ENCODE results near the gene DIPK1B. TPM values are rescaled to one million over a fixed set of nuclear protein-coding genes. Genes with fewer than 3 reads are reported as not detected.

The DIPK1B gene
- total and polyA plus RNA-seq, 2 donors (not counting 3 experiments of a cell fraction or from before 2014, with no cell fraction given), result 253 to 441 TPM

GRCh38 chr9:136687721-136688223 is 24.6 kb upstream of the DIPK1B start:
- no TSS peak for BruUV-seq (replicated peaks)
- Histone ChIP-seq H3K4me2 (ENCODE audit: insufficient read depth, low read length) (no peak overlapping the region), H3K9me1 (replicated peaks; ENCODE audit: control insufficient read depth, extremely low read depth, insufficient read depth, low read length) (no peaks in the 10 kb centered on the region), H3K27ac (ENCODE audit: insufficient read depth, low read depth, low read length) (no peak overlapping the region), H3K79me2 (ENCODE audit: control insufficient read depth, insufficient read depth, low read length) (peaks cover 38% of the 10 kb centered on the region), H3K36me3 (ENCODE audit: control insufficient read depth in 2 of 2, extremely low read depth in 1 of 2, insufficient read depth in 2 of 2, low read length in 2 of 2) (peaks cover 0 to 4% of the 10 kb centered on the region in 2 experiments), H3K9ac (replicated peaks; ENCODE audit: extremely low read depth, insufficient read depth, low read length) (no peak overlapping the region), H3K4me3 (replicated peaks in 1 of 3; ENCODE audit: insufficient read depth in 1 of 3, low read depth in 1 of 3, low read length in 3 of 3) (no peak overlapping the region), H4K20me1 (replicated peaks; ENCODE audit: control insufficient read depth, extremely low read depth, insufficient read depth, low read length) (no peaks in the 10 kb centered on the region), H3K27me3 (ENCODE audit: control insufficient read depth in 2 of 2, insufficient read depth in 2 of 2, low read length in 2 of 2) (no peaks in the 10 kb centered on the region), H3K9me3 (replicated peaks; ENCODE audit: control insufficient read depth, insufficient read depth, low read length) (no peaks in the 10 kb centered on the region), H3K4me1 (ENCODE audit: control insufficient read depth, extremely low read depth, insufficient read depth, low read length) (peaks cover 13% of the 10 kb centered on the region), H2AFZ (ENCODE audit: low read depth, low read length) (no peak overlapping the region)
- intact Hi-C loops (cut with micrococcal nuclease) (loop anchor here (2.0 kb wide), 1 partner anchor 25 kb away; the partner anchor contains the start of gene DIPK1B), dilution Hi-C loops (cut with MboI; ENCODE audit: extremely low pct_ligation_motif_present, low sequenced_read_pairs) (no loop called here)
- FAIRE-seq (no peak), DNase-seq (ENCODE audit: low read depth, low spot score) (no peak)
- TF ChIP-seq EZH2 (IDR thresholded peaks at IDR 0.05; ENCODE audit: borderline replicate concordance, low read depth, low read length, severe bottlenecking) (no peak), JUN (IDR thresholded peaks at IDR 0.05; ENCODE audit: borderline replicate concordance, insufficient read depth, insufficient read length, low read depth) (no peak), FOS (IDR thresholded peaks at IDR 0.05; ENCODE audit: borderline replicate concordance, insufficient read depth, low read length) (no peak), POLR2AphosphoS5 (IDR thresholded peaks at IDR 0.05; ENCODE audit: insufficient read depth, low read depth, low read length) (no peak), POLR2A (IDR thresholded peaks at IDR 0.05; ENCODE audit: low read depth, low read length) (no peak), CTCF (IDR thresholded peaks at IDR 0.05; ENCODE audit: extremely low read depth in 1 of 2, insufficient read depth in 1 of 2, low read depth in 1 of 2, low read length in 2 of 2) (no peak), GATA2 (IDR thresholded peaks at IDR 0.05; ENCODE audit: insufficient read depth, insufficient read length, low read depth, low read length) (no peak), MYC (IDR thresholded peaks at IDR 0.05; ENCODE audit: low read depth, low read length) (no peak), MAX (IDR thresholded peaks at IDR 0.05; ENCODE audit: insufficient read depth, insufficient read length) (no peak)
- POLR2A ChIA-PET, result interaction anchor here (1.1 to 2.0 kb wide), 2 partner anchors 26 to 39 kb away, joined by 4 to 7 read pairs; no protein-coding TSS in a partner anchor
- CTCF ChIA-PET, result interaction anchor here (2.0 kb wide), 1 partner anchor 9 kb away, joined by 5 read pairs; no protein-coding TSS in a partner anchor
